CD4-positive, alpha-beta T cell (primary cell): Measurements from ENCODE around the gene STAT5B. TPM values are rescaled to one million over a fixed set of nuclear protein-coding genes. Genes with fewer than 3 reads are reported as not detected.

Experiments used
- ATAC-seq: fragments of 200-7000 bp; cut with Tn5 transposase; one replicate; pipeline ENCODE4 v1.10.0; 2022; ENCODE audit warnings: mild to moderate bottlenecking; ENCODE audit not compliant: poor library complexity
- CTCF ChIA-PET: fragments of 350-600 bp; sonication (Branson Sonifier 250); formaldehyde crosslinking; loops from one replicate; lab custom pipeline; 2021; ENCODE audit warnings: antibody characterized with exemption, inconsistent platforms; lab: Charles Lee
- POLR2A ChIA-PET: fragments of 350-600 bp; sonication (Branson Sonifier 250); formaldehyde crosslinking; loops from one replicate; lab custom pipeline; 2021; ENCODE audit warnings: antibody characterized with exemption, inconsistent platforms; lab: Charles Lee
- DNase-seq, 14 experiments: peaks; one replicate each; pipeline ENCODE4 v3.0.0-alpha.2; 2013 to 2020; ENCODE audit warnings: mixed read lengths in 2 of 14
- H3K27ac ChIP-seq, 2 donors: one replicate each; pipeline versions ENCODE4 v1.5.1 to v1.7.0; 2013; ENCODE audit warnings: low read length in 2 of 2, low read depth in 1 of 2, mild to moderate bottlenecking in 1 of 2
- H3K27me3 ChIP-seq, 2 experiments: 1 replicate in 1 of 2; 2 replicates in 1 of 2; pipeline versions ENCODE4 v1.6.1 to v1.7.0; 2013; ENCODE audit warnings: low read length in 2 of 2, control low read depth in 1 of 2, mild to moderate bottlenecking in 1 of 2, moderate library complexity in 1 of 2; ENCODE audit not compliant: insufficient read depth in 2 of 2, control insufficient read depth in 1 of 2
- H3K36me3 ChIP-seq: one replicate; pipeline ENCODE4 v1.6.1; 2013; ENCODE audit warnings: low read length, control low read depth; ENCODE audit not compliant: insufficient read depth
- H3K4me1 ChIP-seq: one replicate; pipeline ENCODE4 v1.6.1; 2013; ENCODE audit warnings: low read length, control low read depth; ENCODE audit not compliant: insufficient read depth
- H3K4me3 ChIP-seq: one replicate; pipeline ENCODE4 v1.5.1; 2013; ENCODE audit warnings: mild to moderate bottlenecking, low read length, moderate library complexity
- H3K9me3 ChIP-seq, 2 experiments: 1 replicate in 1 of 2; 2 replicates in 1 of 2; pipeline versions ENCODE4 v1.6.1 to v1.7.0; 2013; ENCODE audit warnings: low read length in 2 of 2, mild to moderate bottlenecking in 2 of 2, control low read depth in 1 of 2, moderate library complexity in 1 of 2; ENCODE audit not compliant: control insufficient read depth in 1 of 2, insufficient read depth in 1 of 2
- H3K27ac Mint-ChIP-seq: one replicate; pipeline ENCODE4 v1.8.0; 2020; ENCODE audit warnings: mixed read lengths
- H3K27me3 Mint-ChIP-seq: one replicate; pipeline ENCODE4 v1.8.0; 2021; ENCODE audit warnings: mixed read lengths
- H3K36me3 Mint-ChIP-seq: one replicate; pipeline ENCODE4 v1.8.0; 2021; ENCODE audit warnings: low read depth, mixed read lengths
- H3K4me1 Mint-ChIP-seq: one replicate; pipeline ENCODE4 v1.8.0; 2021; ENCODE audit warnings: low read depth, mixed read lengths
- H3K4me3 Mint-ChIP-seq: one replicate; pipeline ENCODE4 v1.8.0; 2020; ENCODE audit warnings: mild to moderate bottlenecking, mixed read lengths
- H3K9me3 Mint-ChIP-seq: one replicate; pipeline ENCODE4 v1.8.0; 2020; ENCODE audit warnings: mixed read lengths
- intact Hi-C, 2 experiments: fragments of 100-400 bp; cut with DNase I in 1 of 2; cut with micrococcal nuclease in 1 of 2; formaldehyde crosslinking; loops; one replicate each; pipeline versions ENCODE4 v1.15.1 to v1.9.0; 2023 to 2025; cut with DNase I, micrococcal nuclease
- total RNA-seq, 174 experiments: library from RNA in 2 of 174; stranded (reverse) in 2 of 174; gene quantifications; one replicate each; pipeline ENCODE4 v1.2.3 and lab custom pipeline; 2021 to 2026
- TF ChIP-seq, protein P1 (sequence below): fragments of 200-600 bp; IDR thresholded peaks from one replicate; pipeline ENCODE4 v1.8.0; 2022; ENCODE audit warnings: antibody characterized with exemption, mild to moderate bottlenecking

Gene STAT5B
- total RNA-seq, 2 experiments from 2014 or later: 99.4 to 104 TPM

DNA sequence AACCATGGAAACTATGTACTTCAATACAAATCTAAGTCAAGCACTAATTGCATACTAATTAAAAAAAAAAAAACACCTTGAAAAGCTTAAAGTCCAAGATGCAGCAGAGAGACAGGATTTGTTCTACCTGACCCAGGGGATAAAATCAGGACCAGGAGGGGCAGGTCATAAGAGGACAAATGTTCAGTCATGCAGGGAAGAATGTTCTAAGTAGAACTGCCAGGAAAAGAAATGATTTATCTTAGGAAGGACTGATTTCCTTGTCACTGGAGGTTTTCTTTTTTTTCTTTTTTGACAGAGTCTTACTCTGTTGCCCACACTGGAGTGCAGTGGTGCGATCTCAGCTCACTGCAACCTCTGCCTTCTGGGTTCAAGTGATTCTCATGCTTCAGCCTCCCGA is 72.8 kb downstream of the STAT5B start:
- Histone ChIP-seq H3K36me3 (peaks cover 67% of the 10 kb centered on the region), H3K9me3 (no peaks in the 10 kb centered on the region), H3K27me3 (no peaks in the 10 kb centered on the region), H3K27ac (no peak overlapping the region), H3K4me3 (no peak overlapping the region), H3K4me1 (no peaks in the 10 kb centered on the region)
- H3K27ac Mint-ChIP-seq: peak overlapping the region; percentile 20
- no peak for DNase-seq
- H3K36me3 Mint-ChIP-seq: peaks cover 80% of the 10 kb centered on the region
- ChIA-PET CTCF (no interaction called here), POLR2A (no interaction called here)
- H3K4me1 Mint-ChIP-seq: no peaks in the 10 kb centered on the region
- TF ChIP-seq, protein P1, sequence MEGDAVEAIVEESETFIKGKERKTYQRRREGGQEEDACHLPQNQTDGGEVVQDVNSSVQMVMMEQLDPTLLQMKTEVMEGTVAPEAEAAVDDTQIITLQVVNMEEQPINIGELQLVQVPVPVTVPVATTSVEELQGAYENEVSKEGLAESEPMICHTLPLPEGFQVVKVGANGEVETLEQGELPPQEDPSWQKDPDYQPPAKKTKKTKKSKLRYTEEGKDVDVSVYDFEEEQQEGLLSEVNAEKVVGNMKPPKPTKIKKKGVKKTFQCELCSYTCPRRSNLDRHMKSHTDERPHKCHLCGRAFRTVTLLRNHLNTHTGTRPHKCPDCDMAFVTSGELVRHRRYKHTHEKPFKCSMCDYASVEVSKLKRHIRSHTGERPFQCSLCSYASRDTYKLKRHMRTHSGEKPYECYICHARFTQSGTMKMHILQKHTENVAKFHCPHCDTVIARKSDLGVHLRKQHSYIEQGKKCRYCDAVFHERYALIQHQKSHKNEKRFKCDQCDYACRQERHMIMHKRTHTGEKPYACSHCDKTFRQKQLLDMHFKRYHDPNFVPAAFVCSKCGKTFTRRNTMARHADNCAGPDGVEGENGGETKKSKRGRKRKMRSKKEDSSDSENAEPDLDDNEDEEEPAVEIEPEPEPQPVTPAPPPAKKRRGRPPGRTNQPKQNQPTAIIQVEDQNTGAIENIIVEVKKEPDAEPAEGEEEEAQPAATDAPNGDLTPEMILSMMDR: no peak
- no peak for ATAC-seq
- no peaks in the 10 kb centered on the region for H3K27me3 Mint-ChIP-seq
- intact Hi-C loops: no loop called here
- H3K4me3 Mint-ChIP-seq: no peak overlapping the region
- no peaks in the 10 kb centered on the region for H3K9me3 Mint-ChIP-seq

DNA sequence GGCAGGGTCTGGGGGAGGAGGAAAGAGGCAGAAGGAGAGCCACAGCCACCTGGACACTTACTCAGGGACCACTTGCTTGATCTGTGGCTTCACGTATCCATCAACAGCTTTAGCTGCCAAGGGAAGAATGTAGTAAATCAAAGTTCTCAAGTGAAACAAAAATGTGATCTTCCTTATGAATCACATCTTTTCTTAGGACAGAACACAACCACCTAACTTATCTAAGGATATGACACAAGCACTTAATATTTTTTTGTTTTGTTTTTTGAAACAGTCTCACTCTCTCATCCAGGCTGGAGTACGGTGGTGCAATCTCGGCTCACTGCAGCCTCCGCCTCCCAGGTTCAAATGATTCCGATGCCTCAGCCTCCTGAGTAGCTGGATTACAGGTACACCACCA is 73.5 kb downstream of the STAT5B start:
- peaks cover 77% of the 10 kb centered on the region for H3K36me3 Mint-ChIP-seq
- no peak for ATAC-seq
- ChIA-PET POLR2A (no interaction called here), CTCF (no interaction called here)
- H3K27me3 ChIP-seq: no peaks in the 10 kb centered on the region
- intact Hi-C loops: no loop called here
- TF ChIP-seq, protein P1: no peak
- no peak for DNase-seq
- H3K4me3 Mint-ChIP-seq: no peak overlapping the region
- no peak overlapping the region for H3K27ac Mint-ChIP-seq
- peaks cover 67% of the 10 kb centered on the region for H3K36me3 ChIP-seq
- H3K27ac ChIP-seq: no peak overlapping the region
- H3K4me1 Mint-ChIP-seq: no peaks in the 10 kb centered on the region
- H3K9me3 Mint-ChIP-seq: no peaks in the 10 kb centered on the region
- no peak overlapping the region for H3K4me3 ChIP-seq
- H3K4me1 ChIP-seq: no peaks in the 10 kb centered on the region
- H3K27me3 Mint-ChIP-seq: no peaks in the 10 kb centered on the region
- no peaks in the 10 kb centered on the region for H3K9me3 ChIP-seq

DNA sequence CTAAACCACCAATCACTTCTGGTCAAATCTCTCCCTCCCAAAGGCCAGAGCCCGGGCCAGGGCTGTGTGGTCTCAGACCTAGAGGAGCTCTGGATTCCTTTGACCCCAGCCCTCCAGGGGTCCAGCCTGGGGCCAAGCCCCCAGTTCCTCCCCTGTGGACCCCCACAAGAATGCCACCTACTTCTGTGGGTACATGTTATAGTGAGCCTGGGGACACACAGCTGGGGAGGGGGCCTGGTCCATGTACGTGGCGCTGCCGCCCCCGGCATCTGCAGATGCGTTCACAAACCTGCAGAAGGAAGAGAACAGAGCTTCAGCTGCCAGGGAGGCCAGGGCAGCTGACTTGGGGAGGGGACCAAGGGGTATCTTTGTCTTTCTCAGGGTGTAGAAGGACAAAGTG is 74.0 kb downstream of the STAT5B start:
- CTCF ChIA-PET: no interaction called here
- H3K27ac ChIP-seq: no peak overlapping the region
- peak overlapping the region; percentile 30 for H3K27ac Mint-ChIP-seq

More for the DNA sequence above, 74.0 kb downstream of the STAT5B start:
- Mint-ChIP-seq H3K4me3 (no peak overlapping the region), H3K36me3 (peaks cover 72% of the 10 kb centered on the region), H3K9me3 (no peaks in the 10 kb centered on the region), H3K4me1 (no peaks in the 10 kb centered on the region), H3K27me3 (no peaks in the 10 kb centered on the region)
- H3K4me3 ChIP-seq: no peak overlapping the region
- H3K36me3 ChIP-seq: peaks cover 62% of the 10 kb centered on the region
- POLR2A ChIA-PET: no interaction called here
- no peaks in the 10 kb centered on the region for H3K9me3 ChIP-seq
- ATAC-seq (no peak), DNase-seq (no peak)
- H3K4me1 ChIP-seq: no peaks in the 10 kb centered on the region
- intact Hi-C loops: no loop called here
- TF ChIP-seq, protein P1: no peak
- H3K27me3 ChIP-seq: no peaks in the 10 kb centered on the region
